HG03354 (cell line): ENCODE measurements around the gene HIGD1A.

Experiments used
- ATAC-seq: cut with Tn5 transposase; IDR thresholded peaks from one replicate; pipeline ENCODE4 v1.9.1; 2021; ENCODE audit warnings: mild to moderate bottlenecking; ENCODE audit not compliant: unreplicated experiment, poor library complexity, severe bottlenecking

HIGD1A gene

DNA sequence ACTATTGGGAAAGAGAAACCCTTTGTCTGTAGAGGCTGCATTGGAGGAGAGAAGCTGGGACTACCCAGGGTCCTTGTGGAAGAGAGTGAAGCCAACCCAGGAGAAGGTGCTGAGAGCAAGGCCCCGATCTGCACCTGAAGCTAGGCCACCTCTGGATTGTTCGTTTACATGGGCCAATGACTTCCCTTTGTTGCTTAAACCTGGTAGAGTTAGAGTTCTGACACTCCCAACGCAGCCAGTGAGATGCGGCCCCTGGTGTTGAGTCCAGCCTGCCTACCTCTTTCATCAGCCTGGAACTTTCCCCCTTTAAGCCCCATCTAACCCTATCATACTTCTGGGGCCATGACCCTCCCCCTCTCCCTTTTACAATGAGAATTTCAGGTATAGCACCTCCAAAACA, 62.0 kb downstream of the HIGD1A start:
- no peak for ATAC-seq

DNA sequence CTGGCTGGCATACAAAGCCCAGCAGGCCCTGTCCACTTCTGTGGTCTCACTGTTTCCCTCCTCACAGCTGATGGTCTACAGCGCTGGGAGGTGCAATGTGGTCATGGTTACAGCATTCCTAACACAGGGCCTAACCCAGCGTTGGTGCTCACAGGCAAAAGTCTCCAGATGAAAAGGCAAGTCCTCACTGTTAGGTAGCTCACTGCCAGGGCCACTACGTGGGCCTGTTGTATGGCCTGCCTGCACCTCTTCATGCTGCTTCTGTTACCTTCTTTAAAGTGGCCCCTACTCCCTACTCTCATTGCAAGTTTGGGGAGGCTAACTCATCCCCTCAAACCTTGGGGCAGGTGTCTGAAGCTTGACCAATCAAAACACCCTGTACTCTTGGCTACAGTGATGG, 62.5 kb downstream of the HIGD1A start:
- ATAC-seq: no peak

DNA sequence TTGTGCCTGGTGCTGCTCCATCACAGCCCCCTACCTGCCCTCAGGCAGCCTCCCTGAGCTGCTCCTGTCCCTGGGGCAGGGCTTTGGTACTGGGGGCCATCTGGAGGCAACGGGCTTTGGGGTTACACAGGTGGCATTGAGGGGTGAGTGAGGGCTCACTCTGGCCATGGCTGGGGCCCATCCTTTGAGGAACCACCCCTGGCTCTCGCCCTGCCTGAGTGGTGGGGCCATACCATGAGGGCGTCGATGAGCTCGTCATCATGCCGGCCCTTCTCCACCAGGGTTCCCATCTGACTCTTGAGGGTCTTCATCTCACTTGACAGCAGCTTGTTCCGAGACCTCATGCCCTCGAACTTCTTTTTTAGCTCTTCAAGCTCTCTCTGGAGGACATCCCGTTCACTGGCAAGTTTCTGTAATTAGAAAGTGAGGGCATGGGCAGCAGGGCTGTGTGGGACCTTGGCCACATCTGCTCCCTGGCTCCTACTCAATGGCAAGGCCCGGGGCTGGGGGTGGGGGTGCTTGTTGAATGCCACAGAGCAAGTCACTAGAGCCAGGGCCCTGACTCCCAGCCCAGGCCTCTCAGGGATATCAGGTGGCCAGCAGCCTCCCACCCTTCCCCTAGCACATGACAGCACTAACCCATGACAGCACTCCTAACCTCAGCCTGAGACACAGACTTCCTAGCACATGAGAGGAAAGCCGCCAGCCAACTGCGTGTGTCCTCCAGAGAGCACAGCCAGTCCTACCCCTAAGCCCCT, 64.7 kb downstream of the HIGD1A start:
- ATAC-seq: no peak

DNA sequence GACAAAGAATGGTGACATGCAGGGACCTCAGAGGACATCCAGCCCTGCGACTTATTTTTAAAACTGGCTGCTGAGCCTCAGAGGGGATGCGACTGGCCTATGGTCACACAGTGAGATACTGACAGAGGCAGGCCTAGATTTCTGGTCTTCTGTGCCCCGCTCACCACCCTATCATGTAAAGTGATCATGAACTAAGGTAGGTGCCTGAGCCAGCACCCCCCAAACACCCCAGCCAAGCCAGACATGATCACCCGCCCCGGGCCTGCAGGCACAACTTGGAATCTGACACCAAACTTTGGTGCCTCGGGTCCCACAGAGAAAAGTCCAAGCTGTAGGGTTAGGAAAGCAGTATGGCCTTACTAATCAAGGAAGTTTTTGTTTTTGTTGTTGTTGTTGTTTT, 67.8 kb downstream of the HIGD1A start:
- no peak for ATAC-seq

DNA sequence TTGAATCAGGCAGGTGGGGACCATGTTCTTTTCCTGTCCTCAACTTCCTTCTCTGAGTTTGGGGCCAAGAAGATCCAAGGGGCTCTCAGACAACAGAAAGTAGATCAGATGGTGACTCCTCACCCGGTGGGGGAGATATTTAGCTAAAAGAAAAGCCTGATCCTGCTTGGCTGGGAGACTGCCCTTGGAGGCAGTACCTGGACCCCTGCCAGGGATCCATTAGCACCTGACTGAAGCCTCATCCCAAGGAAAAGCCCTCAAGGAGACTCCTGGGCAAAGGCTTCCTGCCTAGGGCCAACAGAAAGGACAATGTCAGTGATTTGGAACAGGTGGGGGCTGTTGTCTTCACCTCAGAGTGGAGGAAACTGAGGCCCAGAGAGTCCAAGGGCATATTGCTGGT, 68.2 kb downstream of the HIGD1A start:
- ATAC-seq: no peak

DNA sequence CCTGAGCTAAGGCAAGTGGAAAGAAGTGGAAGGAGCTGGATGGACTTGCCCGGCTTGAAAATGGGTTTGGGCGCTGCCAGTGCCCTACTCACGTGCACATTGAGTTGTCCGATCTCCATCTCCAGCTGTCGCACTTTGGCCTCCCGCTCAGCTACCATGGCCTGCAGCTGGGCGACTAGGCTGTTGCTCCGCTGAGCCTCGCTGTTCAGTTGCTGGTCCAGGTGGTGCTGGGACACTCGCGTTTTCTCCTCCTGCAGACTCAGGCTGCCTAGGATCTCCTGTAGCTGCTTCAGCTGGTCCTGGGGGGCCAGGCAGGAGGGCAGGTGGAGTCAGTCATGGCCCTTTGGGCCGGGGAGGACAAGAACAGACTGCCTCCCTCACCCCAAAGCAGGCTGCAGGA, 68.7 kb downstream of the HIGD1A start:
- ATAC-seq: no peak

DNA sequence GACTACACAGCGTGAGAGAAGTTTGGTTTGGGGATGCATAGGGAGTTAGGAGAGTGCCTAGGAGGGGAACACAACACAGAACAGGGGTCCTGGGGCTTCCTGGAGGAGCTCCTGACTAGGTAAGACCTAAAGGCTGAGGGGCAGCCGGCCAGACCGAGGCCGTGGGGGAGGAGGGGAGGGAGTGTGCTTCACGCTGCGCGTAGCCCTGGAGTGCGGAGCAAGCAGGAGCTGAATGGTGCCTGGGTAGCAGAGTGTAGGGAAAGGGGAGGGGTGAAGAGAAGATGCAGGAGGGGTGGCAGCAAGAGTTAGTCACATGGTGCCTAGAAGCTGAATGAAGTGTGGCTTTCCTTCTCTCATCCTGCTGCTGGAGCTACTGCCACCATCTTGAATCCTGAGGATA, 69.3 kb downstream of the HIGD1A start:
- no peak for ATAC-seq

DNA sequence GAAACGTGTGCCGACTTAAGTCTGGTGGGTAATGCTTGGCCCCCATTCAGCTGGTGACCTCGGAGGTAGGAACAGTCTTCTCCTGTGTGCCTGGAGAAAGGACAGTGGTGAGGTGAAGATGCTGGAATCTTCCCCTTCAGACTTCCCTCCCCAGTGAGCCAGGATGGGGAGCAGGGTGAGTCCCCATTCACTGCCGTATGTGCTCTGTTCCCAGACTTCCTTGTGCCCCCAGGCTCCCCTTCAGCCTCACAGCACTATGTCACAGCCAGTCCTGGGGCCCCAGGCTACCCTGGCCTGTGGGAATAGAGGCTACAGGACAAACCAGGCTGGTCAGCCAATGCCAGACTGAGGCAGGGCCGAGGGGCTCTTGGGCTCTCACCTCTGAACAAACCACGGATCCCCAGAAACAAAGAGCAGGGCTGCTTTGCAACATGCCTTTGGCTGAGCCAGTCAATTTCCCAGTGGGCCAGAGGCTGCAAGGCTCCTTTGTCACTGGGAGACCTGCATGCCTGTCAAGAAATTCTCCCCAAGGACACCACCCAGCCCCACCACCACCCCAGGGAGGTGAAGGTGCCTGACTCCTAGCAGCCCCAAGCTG, 69.9 kb downstream of the HIGD1A start:
- no peak for ATAC-seq

DNA sequence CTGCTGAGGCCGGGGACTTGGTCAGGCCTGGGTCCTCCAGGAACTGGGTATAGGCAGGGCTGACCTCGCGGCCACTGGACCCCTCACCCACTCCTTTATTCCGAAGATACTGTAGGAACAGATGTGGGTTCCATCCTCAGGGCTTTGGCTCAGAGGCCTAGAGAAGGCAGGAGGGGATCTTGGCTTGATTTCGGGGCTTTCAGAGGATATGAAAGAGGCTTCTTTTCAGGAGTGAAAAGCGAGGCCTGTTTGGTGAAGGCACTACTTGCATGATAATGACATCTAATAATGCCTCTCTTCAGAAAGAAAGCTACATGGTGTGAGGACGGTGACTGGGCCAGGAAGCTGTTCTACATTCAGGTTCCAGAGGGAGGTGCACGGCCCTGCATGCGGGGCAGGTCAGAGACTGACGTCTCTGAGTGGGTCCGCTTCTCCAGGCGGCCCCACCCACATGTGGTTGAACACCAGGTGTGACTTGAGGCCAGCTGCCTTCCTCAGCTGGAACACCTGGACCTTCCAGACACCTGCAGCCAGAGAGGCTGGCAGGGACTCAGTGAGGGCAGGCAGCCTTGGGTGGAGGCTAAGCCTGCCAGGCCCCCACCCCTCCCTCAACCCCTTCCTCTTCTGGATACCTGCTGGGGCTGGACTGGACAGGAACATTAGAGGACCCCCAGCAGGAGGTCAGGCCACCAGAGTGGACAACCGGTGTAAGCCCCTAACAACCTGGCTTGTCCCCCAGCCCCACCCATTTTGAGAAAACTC, 70.6 kb downstream of the HIGD1A start:
- ATAC-seq: no peak
